HG02763 (cell line): ENCODE results near the gene MUSTN1.

Experiments
- ATAC-seq: cut with Tn5 transposase; IDR thresholded peaks from one replicate; pipeline ENCODE4 v1.9.1; 2021; ENCODE audit warnings: mild to moderate bottlenecking, moderate library complexity; ENCODE audit not compliant: unreplicated experiment

MUSTN1 gene

DNA sequence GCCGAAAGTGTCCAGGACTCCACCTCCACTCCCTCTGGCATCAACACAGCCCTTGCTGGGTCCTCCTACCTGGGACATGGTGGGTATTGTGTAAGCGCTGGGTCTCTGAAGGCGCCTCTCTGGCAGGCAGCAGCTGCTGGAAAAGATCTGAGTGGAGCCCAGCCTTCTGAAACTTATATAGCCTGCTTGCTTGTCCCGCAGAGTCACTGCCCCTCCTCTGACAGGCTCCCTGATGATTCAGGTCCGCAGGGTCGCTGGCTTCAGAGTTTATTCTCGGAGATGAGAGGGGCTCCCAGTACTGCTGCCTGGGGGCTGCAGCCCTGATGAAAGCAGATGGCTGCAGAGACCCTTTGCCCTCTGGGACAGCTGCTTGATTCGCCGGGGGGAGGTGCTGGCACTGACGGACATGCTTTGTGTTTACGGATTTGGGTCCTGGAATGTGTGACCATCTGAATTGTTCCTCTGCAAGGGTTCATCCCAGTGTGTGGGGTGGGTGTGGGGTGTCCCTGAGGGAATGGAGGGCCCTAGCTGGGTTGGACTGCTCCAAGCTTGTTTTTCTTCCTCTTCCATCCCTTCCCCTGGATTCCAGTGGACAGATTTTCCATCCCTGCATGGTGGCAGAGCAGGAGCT, at the start of gene MUSTN1:
TSS of gene MUSTN1 (minus strand) at position 149 of the 631 bp plus-strand sequence. CDS start at position 78, 71 bp downstream.
- ATAC-seq: no peak

DNA sequence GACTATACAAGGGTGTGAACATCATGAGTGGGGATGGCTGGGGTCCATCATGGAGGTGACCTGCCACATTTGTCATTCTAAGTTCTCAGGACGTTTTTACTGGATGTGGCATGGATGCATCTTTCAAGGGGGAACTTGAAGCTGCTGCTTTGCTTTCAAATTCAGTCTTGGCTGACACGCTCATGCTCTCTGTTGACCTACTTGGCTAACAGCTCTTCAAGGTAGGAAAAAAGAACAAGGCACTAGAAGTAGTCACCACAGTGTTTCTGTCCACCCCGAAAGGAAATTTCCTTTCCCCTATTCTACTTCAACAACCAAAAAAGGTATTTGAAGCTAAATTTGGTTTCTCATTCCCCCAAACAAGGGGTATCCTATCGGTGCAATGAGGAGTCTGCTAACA, 47.6 kb upstream of the MUSTN1 start:
- ATAC-seq: no peak

DNA sequence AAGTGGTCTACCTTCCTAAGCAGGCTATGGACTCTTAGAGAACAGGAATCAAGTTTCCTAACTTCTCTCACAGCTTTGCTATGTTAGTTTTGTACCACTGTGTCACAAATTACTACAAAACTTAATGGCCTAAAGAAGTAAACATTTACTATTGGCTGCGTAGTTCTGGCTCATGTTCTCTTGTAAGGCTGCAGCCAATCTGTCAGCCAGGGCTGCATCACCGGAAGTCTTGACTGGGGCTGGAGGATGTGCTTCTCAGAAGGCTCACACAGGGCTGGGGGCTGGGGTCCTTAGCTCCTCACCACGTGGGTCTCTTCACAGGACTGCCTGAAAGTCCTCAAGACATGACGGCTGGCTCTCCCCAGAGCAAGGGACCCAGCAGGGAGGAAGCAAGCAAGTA, 47.1 kb upstream of the MUSTN1 start:
- no peak for ATAC-seq

DNA sequence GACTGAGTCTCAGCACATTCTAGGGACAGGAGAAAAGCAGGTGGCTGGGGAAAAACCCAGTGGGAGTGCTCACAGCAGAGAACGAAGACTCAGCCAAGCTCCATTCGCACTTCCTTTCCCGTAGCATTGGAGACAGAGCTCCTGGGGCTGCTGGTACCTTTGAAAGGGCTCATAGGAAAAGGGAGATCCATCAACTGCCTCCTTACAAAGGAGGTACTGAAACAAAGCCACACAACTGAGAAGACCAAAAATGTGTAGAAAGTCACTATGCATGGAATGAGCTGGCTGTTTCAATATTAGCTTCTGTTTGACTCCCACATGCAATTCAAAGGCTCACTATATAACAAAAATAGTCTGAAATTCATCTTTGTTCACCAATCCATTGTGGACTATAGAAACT, 45.7 kb upstream of the MUSTN1 start:
- ATAC-seq: peak; percentile 47

DNA sequence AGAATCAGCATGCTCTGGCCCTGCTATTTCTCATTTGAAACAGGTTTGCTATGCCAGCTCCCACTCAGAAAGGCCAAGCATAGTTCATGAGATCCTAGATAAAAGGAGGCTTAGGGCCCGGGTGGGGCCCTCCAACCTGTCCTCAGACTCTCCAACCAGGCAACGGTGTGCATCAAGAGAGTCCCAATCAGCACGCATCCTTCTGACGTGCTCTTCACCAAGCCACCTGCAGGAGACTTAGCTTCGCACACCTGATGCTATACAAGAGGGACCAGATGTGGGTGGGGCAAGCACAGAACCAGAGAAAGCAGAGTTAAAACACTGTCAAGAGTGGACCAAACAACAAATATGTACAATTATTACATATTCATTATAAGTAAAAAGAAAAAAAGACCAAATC, 45.2 kb upstream of the MUSTN1 start:
- ATAC-seq: no peak

DNA sequence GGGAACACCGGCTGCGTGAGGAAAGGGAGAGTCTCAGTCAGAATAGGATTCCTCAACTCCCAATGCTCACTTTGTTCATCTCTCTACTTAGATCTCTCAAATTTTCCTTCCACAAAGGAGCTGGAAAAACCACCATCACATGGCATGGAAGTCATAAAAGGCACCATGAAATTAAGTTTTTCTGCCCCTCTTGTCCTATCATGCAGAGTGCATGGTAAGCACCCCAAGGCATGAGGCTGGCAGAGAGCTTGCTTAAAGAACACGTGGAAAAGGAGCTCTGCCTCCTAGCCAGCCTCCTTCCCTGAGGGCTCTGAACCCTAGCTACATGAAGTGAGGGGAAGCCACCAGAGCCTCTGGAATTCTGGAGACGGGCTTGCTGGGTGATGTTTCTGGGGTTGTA, 44.8 kb upstream of the MUSTN1 start:
- no peak for ATAC-seq

DNA sequence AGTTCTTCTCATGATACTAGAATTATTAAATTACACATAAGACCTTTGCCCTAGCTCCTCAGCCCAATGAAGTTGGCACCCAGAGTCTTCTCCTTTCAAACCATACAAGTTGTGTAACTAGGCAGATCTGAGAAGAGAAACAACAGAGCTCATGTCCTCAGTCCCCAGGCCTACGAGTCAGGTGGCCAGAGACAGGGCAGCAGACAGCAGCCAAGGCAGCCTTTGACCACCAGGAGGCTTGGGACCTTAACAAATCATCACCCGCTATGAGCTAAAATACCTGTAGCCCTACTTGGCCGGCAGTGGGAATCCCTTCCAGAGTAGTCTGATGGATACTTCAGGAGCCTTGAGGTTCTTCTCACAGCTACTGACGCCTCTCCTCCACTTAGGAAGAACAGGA, 44.3 kb upstream of the MUSTN1 start:
- no peak for ATAC-seq

DNA sequence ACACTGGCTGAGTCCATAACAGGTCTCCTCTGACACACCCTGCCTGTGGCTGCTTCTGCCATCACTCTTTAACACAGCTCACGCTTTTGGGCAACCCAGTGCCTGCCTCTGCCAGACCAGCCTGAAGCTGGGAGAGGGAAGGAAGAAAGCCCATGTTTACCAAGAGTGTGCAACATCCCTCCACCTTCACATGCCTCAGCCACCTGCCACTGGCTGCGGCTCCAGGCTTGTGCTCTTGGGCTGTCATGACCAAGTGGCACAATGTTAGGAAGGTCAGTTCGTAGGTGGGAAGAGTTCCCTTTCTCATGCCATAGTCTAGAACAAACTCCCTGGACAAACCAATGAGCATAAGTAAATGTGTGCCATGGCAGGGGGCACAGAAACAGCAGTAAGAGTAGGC, 42.3 kb upstream of the MUSTN1 start:
- ATAC-seq: no peak

DNA sequence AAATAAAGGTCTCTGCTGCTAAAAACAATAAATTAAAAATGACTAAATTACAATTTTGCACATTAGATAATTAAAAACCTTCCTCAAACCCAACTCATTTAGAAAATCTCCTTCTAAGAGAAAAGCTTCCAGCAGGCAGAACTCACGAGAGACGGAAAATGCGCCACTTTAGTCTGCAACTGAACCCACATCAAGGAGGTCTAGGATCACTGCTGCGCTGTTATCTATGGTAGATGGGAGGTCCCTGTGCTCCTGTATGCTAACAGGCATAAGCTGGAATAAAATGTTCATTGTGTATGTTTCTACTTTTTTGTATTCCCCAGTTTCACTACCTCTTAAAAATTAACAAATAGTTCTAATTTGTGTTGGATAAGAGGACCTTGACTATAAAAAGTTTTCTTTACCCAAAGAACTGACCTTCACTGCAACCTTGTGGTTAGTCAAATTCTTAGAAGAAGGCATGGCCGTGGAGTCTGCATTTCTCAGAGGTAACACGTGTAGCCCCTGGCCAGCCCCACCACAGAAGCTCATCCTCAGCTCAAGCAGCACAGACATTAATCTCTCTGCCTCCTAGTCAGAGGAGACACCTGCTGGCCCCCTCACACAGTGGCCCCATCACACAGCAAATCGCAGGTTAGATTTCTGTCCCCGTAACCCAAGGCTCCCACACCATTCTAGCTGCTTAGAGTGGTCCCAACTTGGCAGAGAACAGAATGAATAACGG, 40.2 kb upstream of the MUSTN1 start:
- no peak for ATAC-seq

DNA sequence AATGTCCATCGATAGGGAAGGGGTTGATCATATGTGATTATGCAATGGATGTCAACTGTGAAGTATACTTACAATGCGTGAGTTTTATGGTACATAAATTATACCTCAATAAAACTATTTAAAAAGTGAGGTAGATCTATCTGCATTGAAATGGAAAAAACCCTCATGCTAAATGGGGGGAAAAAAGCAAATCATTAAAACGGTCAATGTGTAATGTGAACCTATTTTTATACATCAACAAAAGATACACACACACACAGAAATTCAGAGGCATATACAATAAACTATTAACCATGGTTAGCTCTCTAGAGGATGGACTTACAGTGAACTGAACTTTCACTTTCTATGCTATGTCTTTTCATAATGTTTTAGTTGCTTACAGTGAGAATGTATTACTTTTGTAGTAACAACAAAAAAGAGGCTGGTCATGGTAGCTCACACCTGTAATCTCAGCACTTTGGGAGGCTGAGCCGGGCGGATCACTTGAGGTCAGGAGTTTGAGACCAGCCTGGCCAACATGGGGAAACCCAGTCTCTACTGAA, 39.4 kb upstream of the MUSTN1 start:
- no peak for ATAC-seq

DNA sequence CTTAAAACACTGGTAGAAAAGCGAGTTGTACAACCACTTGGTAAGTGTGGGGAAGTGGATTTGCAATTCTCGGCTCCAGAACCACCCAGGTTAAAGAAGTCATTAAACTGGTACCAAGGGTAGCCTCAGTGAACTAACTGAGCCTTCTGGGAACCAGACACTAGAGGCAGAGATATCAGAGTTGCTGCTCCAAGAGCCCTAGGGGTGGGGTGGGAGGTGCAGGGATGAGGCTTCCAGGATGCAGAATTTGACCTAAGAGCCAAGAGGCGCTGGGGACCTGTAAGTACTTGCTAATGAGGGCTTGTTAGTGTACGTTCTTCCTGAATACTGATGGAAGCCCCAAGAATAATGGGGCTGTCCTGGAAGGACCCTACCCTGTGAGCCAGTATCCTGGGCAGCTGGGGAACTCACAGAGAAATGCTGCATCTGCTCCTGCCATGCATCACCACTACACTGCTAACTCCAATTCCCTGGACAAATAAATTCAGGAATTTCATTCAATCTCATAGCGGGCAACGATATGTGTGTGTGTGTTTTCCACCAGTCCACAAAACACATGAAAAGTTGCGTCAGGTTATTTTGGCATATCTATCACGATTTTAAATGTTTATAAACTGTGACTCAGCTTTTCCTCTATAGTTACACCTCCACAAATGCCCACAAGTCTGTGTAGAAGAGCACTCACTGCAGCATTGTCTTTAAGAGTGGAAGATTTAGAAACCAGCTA, 38.8 kb upstream of the MUSTN1 start:
- ATAC-seq: no peak

DNA sequence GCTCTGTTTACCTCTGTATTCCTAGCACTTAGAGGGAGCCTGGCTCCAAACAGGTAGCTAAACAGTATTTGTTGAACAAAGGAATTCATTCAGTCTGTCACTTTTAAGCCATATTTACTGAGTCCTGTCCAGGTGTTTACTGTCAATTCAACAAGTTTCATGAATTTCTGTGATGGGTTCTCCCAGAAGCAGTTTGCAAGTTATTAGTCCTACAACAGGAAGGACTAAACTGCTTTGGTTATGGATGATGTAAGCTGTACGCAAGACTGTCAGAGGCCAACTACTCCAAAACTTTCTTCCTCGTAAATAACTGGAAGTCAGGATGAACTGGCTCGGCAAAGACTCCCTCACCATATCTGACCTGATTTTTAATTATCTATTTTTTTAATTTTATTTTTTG, 37.4 kb upstream of the MUSTN1 start:
- no peak for ATAC-seq

DNA sequence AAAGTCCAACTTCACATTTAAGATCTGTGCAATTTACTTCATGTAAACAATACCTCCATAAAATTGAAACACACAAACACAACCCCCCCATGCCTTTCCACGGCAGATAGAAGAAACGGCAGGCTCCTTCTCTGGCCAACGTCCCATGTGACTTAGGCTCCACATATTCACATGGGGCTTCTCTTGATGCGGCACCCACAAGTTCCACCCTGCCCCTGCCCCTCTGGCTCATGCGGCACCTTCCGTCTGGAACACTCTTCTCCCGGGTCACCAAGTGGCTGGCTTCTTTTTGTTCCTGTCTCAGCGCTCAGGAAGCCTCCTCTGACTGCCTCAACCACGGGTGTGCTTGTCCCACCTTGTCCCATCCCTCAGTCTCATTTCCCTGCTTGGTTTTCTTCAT, 36.9 kb upstream of the MUSTN1 start:
- no peak for ATAC-seq

DNA sequence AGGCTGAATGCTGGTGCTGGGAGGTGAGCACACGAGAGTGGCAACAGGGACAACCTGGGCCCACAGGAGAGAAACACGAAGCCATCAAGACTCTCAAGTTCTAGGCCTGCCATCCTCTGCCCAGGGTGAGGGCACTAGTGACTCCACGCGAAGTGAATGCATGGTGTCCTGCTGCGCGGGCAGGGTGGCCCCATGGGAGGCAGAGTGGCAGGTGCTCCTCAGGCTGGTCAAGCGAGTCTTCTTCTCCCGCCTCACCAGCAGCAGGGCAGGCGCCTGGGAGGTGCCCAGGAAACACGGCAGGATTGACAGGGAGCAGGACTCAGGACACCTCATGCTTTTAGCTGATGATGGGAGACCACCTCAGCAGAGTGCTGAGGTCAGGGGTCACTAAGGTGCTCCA, 35.7 kb upstream of the MUSTN1 start:
- ATAC-seq: no peak

DNA sequence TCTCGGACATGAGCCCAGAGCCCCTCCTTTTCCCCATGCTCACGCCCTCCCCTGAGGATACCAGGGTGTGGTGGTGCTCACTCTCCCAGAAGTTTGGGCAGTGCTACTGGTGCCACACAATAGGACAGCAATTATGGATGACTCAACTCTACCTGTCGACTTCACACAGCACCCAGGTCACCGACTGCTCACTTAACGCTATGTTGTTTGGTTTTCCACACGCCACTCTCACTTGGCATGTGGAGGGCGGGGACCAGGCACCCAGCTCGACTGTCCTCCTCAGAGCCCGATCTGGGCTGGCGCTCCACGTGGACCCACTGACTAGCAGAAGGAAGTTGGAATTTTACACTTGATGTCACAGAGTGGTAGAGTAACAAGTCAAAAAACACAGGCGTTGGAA, 31.6 kb upstream of the MUSTN1 start:
- ATAC-seq: no peak

DNA sequence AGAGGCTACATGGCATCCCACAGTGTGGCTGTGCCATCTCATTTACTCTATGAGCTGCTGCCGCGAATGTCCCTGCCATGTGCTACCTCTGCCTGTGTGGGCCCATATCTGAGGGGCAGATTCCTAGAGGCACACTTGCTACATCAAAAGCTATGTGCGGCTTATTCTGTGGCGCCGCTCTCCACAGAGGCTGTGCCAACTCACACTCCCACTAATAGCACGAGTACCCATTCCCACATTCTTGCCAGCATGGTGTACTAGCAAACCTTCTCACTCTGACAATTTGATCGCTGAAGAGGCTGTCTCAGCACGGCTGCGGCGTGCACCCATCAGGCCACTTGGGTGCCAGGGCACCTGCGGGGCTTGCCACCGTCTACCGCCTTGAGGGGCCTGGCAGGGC, 31.2 kb upstream of the MUSTN1 start:
- no peak for ATAC-seq

DNA sequence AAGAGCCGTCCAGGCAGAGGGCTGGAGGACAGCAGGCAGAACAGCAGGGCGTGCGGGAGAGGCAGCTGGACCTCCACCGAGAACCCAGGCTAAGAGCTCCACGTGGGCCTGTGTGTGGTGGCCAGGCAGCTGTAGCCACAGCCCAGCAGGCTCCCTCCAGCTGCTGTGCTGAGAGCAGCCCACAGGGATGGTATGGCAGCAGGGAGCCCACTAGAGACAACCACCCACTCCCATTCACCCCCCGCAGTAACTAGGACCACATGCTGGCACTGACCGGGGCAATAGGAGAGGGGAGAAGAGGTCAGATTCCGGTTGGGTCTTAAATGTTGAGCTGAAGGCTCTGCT, 25.6 kb upstream of the MUSTN1 start:
- no peak for ATAC-seq

DNA sequence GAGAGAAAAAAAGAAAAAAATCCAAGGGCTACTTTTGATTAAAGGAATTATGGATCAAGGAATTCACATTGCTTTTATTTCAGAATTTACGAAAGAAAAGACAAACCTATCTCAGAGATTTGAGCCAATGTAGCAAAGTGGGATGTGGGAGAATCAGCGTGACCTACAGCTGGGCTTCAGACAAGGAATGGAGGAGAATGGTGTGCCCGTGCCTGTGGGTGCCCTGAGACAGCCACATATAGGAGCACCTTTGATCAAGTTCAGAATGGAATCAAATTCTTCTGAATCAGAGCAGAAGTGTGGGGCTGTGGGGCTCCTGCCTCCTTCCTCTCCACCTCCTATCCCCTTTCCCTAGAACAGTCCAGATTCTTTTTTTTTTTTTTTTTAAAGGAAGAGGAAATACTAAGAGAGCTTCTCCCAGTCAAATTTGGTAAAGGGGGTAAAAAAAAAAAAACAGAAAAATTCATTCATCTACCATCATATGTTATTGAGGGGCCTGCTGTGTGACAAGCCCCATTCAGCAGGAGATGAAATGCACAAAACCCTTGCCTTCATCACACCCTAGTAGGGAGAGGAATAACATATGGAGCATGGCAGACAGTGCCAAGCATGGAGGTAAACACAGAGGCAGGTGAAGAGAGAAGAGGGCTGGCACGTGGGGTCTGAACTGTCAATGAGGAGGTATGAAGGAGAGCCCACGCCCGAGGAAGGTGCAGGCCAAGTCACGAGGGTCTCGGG, 25.0 kb upstream of the MUSTN1 start:
- ATAC-seq: no peak

DNA sequence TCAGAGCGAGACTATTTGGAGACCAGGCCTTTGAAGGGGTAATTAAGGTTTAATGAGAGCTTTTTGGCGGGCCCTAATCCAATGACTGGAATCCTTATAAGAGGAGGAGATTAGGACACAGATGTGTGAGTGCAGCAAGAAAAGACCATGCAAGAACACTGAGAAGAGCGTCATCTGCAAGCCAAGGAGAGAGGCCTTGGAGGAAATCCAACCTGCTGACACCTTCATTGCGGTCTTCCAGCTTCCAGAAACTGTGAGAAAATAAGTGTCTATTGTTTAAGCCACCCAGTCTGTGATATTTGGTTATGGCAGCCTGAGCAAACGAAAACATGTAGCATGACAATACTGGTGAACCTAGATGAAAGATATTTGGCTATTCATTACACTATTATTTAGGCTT, 23.0 kb upstream of the MUSTN1 start:
- ATAC-seq: no peak

DNA sequence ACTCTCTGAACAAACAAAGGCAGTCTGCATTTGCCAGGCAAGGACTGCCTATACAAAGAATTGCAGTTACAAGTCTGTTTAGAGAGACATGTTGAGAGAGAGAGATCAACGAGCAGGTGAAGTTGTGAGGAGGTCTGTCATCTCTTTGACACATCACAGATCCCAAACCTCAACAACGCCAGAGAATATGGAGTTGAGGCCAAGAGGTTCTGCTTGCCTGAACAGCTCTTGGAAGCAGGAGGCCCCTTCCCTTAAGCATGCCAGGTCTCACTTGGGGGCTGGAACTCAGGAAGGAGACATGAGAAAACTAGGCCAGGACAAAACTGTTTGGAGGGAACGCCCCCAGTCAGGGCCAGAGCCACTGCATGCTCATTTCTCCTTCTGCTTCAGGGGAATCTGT, 22.3 kb upstream of the MUSTN1 start:
- ATAC-seq: no peak

DNA sequence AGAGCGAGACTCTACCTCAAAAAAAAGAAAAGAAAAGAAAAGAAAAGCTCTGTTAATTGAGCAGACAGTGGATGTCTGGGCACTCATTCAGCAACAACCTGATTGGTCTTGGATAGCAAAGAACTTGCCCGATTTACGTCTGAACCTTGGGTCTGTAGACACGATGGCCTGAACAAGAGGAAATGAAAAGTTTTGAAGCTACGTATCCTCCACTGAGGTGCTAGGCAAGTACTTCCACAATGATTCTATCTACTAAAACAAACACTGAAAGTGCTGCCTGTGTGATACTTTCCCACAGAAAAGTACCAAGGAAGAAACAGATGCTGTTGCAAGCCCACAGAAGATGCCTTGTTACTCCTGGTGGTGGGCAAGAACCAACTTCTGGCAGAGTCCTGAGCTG, 21.8 kb upstream of the MUSTN1 start:
- no peak for ATAC-seq
